NCI-H460 (cell line): ENCODE results near the gene UTP18. TPM values are rescaled to one million over a fixed set of nuclear protein-coding genes. Genes with fewer than 3 reads are reported as not detected.
"Not testable (repeated sequence)": the region's sequence is repeated elsewhere in the genome, so short reads cannot be mapped to it uniquely, and the experiment has no call there.

Experiments used
- DNase-seq: peaks from one replicate; pipeline ENCODE4 v3.0.0-alpha.2; 2016; ENCODE audit warnings: low read depth; ENCODE audit errors: extremely low read depth
- polyA plus RNA-seq: library from polyadenylated mRNA; depleted of rRNA; stranded (reverse); fragments of >200 nt; gene quantifications from 2 replicates; pipeline ENCODE4 v1.2.3, GENCODE V29; 2014; cell fraction: nucleus; rRNA removed
- total RNA-seq: library from RNA; depleted of rRNA; stranded (reverse); fragments of >200 nt; shearing (Covaris generic); gene quantifications from 2 replicates; pipeline ENCODE4 v1.2.3, GENCODE V29; 2014; rRNA removed

UTP18 gene
- total RNA-seq = 70.6 and 71.0 TPM in 2 replicates
- polyA plus RNA-seq = 66.3 and 89.5 TPM in 2 replicates

DNA sequence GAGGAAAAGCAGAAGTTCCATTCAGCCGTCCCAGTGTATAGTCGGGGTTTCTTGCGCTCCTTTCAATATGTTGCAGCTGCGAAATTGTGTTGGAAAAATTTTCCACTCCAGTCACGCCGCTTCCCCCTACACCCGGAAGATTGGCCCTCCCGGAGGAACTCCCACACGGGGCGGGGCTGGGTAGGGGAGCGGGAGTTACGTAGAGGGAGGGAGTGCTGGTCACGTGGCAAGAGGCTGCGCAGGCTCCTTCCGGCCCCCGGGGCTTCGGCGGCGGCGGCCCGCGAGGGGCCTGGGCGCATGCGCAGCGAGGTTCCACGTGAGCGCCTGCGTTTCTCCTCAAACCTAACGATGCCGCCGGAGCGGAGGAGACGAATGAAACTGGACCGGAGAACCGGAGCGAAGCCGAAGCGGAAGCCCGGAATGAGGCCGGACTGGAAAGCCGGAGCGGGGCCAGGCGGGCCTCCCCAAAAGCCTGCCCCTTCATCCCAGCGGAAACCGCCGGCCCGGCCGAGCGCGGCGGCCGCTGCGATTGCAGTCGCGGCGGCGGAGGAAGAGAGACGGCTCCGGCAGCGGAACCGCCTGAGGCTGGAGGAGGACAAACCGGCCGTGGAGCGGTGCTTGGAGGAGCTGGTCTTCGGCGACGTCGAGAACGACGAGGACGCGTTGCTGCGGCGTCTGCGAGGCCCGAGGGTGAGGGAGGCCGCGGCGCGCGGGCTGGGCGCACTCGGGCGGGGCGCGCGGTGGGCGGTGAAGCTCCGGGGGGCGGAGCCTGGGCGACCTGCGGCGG lies at the start of gene UTP18:
UTP18 (plus strand) TSS at position 310 of the 787 bp plus-strand sequence; CDS start at position 349, 39 bp downstream.
- DNase-seq = peak; percentile 97

DNA sequence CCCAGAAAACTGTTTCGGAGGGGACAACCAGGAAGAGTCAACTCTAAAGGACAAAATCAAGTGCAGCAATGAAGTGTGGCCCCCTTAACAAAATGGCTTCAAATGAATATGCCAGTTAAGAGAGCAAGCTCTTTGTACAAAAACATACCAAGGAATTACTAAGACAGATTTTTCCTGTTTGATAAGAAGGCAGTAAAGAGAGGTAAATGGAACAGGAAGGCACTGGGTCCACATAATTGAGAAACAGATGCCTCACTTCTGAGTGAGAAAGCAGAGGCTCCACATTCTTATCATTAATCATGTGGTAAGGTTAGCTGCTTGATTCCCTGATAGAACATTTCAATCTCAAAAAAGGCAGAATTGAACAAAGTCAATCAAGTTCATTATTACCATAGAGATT lies 45.4 kb upstream of the UTP18 start:
- DNase-seq = no peak

DNA sequence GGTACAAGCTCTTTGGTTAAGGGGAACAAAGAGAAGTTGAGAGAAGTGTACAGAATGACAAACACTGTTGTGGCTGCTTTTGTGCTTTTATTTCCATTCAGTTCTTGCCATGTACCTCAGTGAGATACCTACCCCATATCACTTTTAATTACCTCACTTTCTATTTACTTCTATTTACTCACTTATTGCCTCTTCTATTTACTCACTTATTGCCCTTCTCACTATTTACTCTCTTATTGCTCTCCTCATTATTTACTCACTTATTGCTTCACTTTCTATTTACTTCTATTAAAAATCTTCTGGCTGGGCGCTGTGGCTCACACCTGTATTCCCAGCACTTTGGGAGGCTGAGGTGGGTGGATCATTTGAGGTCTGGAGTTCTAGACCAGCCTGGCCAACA lies 42.4 kb upstream of the UTP18 start:
- DNase-seq = no peak

GRCh38 chr17:51221322-51221721 lies 39.0 kb upstream of the UTP18 start:
- DNase-seq = no peak

- DNase-seq = no peak
These were observed 35.7 kb upstream of the UTP18 start for GRCh38 chr17:51224402-51225262.

- DNase-seq = not testable (repeated sequence)
These were observed 34.8 kb upstream of the UTP18 start for GRCh38 chr17:51225523-51225922.

GRCh38 chr17:51228161-51228560 lies 32.2 kb upstream of the UTP18 start:
- no peak for DNase-seq

- no peak for DNase-seq
These were observed 30.5 kb upstream of the UTP18 start for GRCh38 chr17:51229889-51230288.

DNA sequence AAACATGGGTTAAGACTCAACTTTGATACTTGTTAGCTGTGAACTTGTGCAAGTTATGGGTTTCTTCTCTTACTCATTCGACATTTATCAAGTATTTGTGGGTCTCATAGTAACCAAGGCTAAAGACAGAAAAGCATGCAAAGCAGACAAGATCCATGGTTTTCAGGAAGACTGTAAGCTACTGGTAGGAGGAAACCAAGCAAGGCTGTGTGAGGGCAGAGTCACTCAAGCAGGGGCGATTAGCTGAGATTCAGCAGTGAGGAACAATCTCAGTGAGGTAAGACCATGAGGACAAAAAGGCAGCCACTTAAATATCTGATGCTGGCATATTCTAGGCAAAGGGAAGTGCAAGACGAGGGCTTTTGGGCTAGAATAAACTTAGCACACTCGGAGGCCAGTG lies 30.0 kb upstream of the UTP18 start:
- no peak for DNase-seq

- no peak for DNase-seq
These were observed 28.3 kb upstream of the UTP18 start for GRCh38 chr17:51231999-51232398.

DNA sequence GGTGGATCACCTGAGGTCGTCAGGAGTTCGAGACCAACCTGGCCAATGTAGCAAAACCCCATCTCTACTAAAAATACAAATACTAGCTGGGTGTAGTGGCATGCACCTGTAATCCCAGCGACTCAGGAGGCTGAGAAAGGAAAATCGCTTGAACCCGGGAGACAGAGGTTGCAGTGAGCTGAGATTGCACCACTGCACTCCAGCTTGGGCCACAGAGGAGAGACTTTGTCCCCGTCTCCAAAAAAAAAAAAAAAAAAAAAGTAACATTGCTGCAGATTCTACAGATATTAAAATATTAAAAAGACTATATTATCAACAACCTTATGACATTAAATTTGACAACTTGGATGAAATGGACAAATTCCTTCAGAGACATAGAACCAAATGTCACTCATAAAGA lies 26.2 kb upstream of the UTP18 start:
- DNase-seq = no peak

DNA sequence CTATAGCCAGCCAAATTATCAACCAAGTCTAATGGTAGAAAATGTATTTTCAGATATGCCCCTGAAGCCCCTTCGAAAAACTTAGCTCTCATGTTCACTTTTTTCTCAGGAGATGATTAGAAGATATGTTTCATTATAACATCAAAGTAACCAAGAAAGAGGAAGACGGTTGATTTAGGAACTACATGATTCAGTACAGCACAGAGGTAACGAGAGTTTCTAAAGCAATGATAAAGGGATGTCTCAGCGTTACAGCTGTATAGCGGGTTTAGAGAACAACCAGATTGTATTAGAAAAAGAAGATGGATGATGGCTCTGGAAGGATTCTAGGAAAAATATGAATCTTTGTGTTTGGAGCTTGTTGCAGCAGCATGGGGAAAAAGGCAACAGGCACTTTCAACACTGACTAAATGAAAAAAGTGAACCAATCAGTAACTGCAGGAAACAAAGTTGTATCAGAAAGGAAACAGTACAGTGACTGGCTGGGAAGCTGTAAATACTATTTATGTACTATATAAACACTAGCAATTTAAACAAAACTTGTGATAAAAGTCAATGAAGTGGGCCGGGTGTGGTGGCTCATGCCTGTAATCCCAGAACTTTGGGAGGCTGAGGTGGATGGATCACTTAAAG lies 22.0 kb upstream of the UTP18 start:
- no peak for DNase-seq

DNA sequence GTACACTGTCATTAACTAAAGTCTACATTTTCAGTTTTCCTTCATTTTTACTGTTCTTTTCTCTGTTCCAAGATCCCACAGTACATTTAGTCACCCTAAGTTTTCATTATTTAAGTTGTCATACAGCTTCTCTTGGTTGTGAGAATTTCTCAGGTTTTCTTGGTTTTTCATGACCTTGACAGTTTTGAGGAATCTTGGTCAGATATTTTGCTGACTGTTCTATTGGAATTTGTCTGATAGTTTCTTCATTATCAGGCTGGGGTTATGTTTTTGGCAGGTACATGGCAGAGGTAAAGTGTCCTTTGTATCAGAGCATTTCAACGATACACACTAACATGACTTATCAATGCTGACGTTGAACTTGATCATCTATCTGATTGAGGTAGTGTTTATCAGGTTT lies 20.1 kb upstream of the UTP18 start:
- no peak for DNase-seq

GRCh38 chr17:51244041-51244440 lies 16.3 kb upstream of the UTP18 start:
- DNase-seq = no peak

DNA sequence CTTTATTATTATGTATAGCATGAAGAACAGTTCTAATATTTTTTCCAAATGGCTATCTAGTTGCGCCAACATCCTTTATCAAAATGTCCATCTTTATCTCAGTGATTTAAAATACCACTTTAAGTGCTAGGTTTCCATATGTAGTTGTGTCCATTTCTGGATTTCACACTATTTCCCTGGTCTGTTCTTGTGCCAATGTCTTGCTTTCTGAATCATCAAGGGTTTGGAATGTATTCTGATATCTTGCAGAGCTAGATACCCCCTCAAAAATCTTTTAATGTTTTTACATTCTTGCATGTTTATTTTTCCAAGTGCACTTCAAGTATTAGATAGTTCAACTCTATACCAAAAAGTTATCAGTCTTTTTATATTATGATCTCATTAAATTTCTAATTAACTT lies 14.8 kb upstream of the UTP18 start:
- DNase-seq = no peak

DNA sequence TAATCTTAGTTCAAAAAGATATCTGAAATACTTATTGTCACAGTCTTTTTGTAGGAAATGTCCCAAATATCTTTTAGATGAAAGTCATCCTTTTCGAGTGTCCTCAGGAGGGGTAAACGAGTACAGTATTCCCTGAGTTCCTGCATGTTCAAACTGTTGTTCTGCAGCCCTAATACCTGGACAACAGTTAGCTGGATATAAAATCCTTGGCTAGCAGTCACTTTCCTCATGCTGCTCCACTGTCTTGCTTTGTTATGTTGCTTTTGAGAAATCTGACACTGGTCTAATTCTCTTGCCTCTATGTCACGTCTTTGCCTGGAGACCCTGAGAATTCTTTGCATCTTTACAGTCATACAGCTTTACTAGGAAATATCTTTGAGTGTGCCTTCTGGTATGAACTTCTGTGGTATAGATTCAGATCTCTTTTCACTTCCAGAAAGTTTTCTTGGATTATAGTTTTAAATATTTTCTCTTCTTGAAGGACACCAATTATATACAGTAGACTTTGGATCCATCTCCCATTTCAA lies 10.0 kb upstream of the UTP18 start:
- no peak for DNase-seq

DNA sequence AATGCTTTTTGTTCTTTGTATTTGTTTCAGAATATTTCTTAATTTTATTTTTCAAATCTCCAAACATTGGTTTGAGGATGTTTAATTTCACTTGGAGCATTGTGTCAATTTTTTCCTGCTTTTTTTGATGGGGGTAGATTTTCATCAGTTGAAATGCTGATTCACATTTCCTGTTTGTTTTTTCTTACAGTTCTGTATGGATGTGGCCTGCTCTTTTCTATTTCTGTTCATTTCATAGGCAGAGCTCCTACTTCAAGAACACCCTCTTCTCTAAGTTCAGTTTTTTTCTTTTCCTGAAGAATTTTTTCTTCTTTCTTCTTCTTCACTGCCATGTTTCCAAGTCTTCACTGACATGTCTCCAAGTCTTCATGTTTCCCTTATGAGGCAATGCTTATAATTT lies 9.3 kb upstream of the UTP18 start:
- DNase-seq = no peak

DNA sequence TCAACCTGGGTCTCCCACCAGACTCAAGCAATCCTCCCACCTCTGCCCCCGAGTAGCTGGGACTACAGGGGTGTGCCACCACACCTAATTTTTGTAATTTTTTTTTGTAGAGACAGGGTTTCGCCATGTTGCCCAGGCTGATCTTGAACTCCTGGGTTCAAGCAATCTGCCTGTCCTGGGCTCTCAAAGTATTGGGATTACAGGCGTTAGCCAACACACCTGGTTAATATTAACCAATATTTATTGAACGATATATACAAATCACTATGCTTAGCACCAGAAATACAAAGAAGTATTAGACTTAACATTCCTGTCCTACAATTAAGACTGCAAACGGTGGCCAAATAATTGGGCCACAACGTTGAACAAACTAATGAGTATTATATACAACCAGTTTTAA lies 4.7 kb upstream of the UTP18 start:
- DNase-seq = no peak

DNA sequence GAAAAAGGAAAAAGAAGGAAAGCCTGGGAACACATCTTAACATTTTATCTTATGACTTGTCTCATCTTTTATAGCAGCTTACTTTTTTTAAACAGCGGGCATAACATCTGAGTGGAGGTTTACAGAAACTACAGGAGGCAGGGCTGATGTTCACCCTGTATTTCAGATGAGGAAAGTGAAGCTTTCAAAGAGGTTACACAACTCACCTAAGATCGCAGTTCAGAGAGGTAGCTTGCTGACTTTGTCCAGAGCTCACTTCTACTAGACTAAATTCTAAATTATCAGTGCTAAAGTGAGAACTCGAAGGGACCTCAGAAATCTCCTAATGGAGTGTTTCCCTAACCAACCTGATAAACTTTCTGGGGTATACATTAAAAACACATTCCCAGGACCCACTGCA lies 4.2 kb upstream of the UTP18 start:
- DNase-seq = no peak

GRCh38 chr17:51257150-51258081 lies 2.9 kb upstream of the UTP18 start:
- no peak for DNase-seq
